KOPT-K1 (cell line): ENCODE data around the gene SLC38A3.
"Not testable (repeated sequence)": the region's sequence is repeated elsewhere in the genome, so short reads cannot be mapped to it uniquely, and the experiment has no call there.

Source experiments
- H3K27ac ChIP-seq: fragments of 200-600 bp; sonication (generic); 2 replicates; pipeline ENCODE4 v1.5.1; 2016; ENCODE audit warnings: antibody characterized with exemption, mild to moderate bottlenecking, low read depth, low read length; ENCODE audit not compliant: poor library complexity, severe bottlenecking
- H3K36me3 ChIP-seq: fragments of 200-600 bp; sonication (generic); 2 replicates; pipeline ENCODE4 v1.5.1; 2017; ENCODE audit warnings: antibody characterized with exemption, mild to moderate bottlenecking, low read length, moderate library complexity; ENCODE audit not compliant: insufficient read depth
- H3K9me3 ChIP-seq: fragments of 200-600 bp; sonication (generic); 2 replicates; pipeline ENCODE4 v1.5.1; 2017; ENCODE audit warnings: antibody characterized with exemption, low read length, mild to moderate bottlenecking; ENCODE audit not compliant: insufficient read depth, poor library complexity, severe bottlenecking

Gene SLC38A3

GRCh38 chr3:50221411-50222168 lies 16.5 kb downstream of the SLC38A3 start:
- Histone ChIP-seq H3K9me3 (no peaks in the 10 kb centered on the region), H3K27ac (peak overlapping the region; percentile 94)

GRCh38 chr3:50222169-50222528 lies 17.1 kb downstream of the SLC38A3 start:
- no peaks in the 10 kb centered on the region for H3K9me3 ChIP-seq
- no peaks in the 10 kb centered on the region for H3K36me3 ChIP-seq
- peak overlapping the region; percentile 94 for H3K27ac ChIP-seq

More at GRCh38 chr3:50221411-50222168, 16.5 kb downstream of the SLC38A3 start:
- no peaks in the 10 kb centered on the region for H3K36me3 ChIP-seq

GRCh38 chr3:50224639-50225038 lies 19.6 kb downstream of the SLC38A3 start:
- Histone ChIP-seq H3K36me3 (no peaks in the 10 kb centered on the region), H3K9me3 (no peaks in the 10 kb centered on the region)

GRCh38 chr3:50226888-50227389 lies 21.9 kb downstream of the SLC38A3 start:
- H3K27ac ChIP-seq = peak overlapping the region; percentile 93
- no peaks in the 10 kb centered on the region for H3K9me3 ChIP-seq
- no peaks in the 10 kb centered on the region for H3K36me3 ChIP-seq

More at GRCh38 chr3:50224639-50225038, 19.6 kb downstream of the SLC38A3 start:
- no peak overlapping the region for H3K27ac ChIP-seq

GRCh38 chr3:50227390-50228183 lies 22.5 kb downstream of the SLC38A3 start:
- Histone ChIP-seq H3K9me3 (no peaks in the 10 kb centered on the region), H3K36me3 (no peaks in the 10 kb centered on the region), H3K27ac (peak overlapping the region; percentile 93)

- not testable (repeated sequence) for H3K36me3 ChIP-seq
- H3K27ac ChIP-seq = peak overlapping the region; percentile 93
Observed at GRCh38 chr3:50228184-50228763, 23.2 kb downstream of the SLC38A3 start.

GRCh38 chr3:50229490-50229889 lies 24.4 kb downstream of the SLC38A3 start:
- Histone ChIP-seq H3K27ac (no peak overlapping the region), H3K36me3 (no peaks in the 10 kb centered on the region), H3K9me3 (no peaks in the 10 kb centered on the region)

More at GRCh38 chr3:50228184-50228763, 23.2 kb downstream of the SLC38A3 start:
- H3K9me3 ChIP-seq = not testable (repeated sequence)

- Histone ChIP-seq H3K27ac (no peak overlapping the region), H3K36me3 (no peaks in the 10 kb centered on the region), H3K9me3 (no peaks in the 10 kb centered on the region)
Observed at GRCh38 chr3:50230104-50230793, 25.2 kb downstream of the SLC38A3 start.

- no peaks in the 10 kb centered on the region for H3K36me3 ChIP-seq
- H3K9me3 ChIP-seq = no peaks in the 10 kb centered on the region
- H3K27ac ChIP-seq = no peak overlapping the region
Observed at GRCh38 chr3:50230794-50231125, 25.7 kb downstream of the SLC38A3 start.

- no peak overlapping the region for H3K27ac ChIP-seq
Observed at GRCh38 chr3:50231581-50231980, 26.5 kb downstream of the SLC38A3 start.

GRCh38 chr3:50232303-50232702 lies 27.2 kb downstream of the SLC38A3 start:
- Histone ChIP-seq H3K9me3 (no peaks in the 10 kb centered on the region), H3K27ac (no peak overlapping the region), H3K36me3 (no peaks in the 10 kb centered on the region)

More at GRCh38 chr3:50231581-50231980, 26.5 kb downstream of the SLC38A3 start:
- H3K36me3 ChIP-seq = no peaks in the 10 kb centered on the region
- H3K9me3 ChIP-seq = no peaks in the 10 kb centered on the region

GRCh38 chr3:50233176-50233575 lies 28.1 kb downstream of the SLC38A3 start:
- Histone ChIP-seq H3K27ac (no peak overlapping the region), H3K36me3 (no peaks in the 10 kb centered on the region), H3K9me3 (no peaks in the 10 kb centered on the region)

GRCh38 chr3:50235716-50236483 lies 30.8 kb downstream of the SLC38A3 start, which contains the start of gene GNAI2:
GNAI2 (plus strand) TSS chr3:50236204; CDS start chr3:50236336, 132 bp downstream.
- H3K9me3 ChIP-seq = no peaks in the 10 kb centered on the region
- peak within 1 kb of the TSS; percentile 91 for H3K27ac ChIP-seq
- peaks cover 23% of the 10 kb centered on the region for H3K36me3 ChIP-seq

GRCh38 chr3:50236484-50237132 lies 31.5 kb downstream of the SLC38A3 start:
- Histone ChIP-seq H3K27ac (peak overlapping the region; percentile 91), H3K9me3 (no peaks in the 10 kb centered on the region)

More at GRCh38 chr3:50236484-50237132, 31.5 kb downstream of the SLC38A3 start:
- peaks cover 30% of the 10 kb centered on the region for H3K36me3 ChIP-seq
